Transverse colon (tissue), 4 donors: ENCODE data around the gene IGF2BP1.
A peak's percentile ranks its signal among the peaks of the same experiment; 100 is the strongest.

Experiments
- CTCF ChIP-seq, 5 experiments: fragments of 200-600 bp in 3 of 5; fragments of 450-650 bp in 2 of 5; sonication (generic) in 3 of 5; IDR thresholded peaks; 1 replicate in 2 of 5; 2 replicates in 3 of 5; pipeline ENCODE4 v1.5.1; 2016 to 2017; ENCODE audit warnings: antibody characterized with exemption in 5 of 5, inconsistent platforms in 3 of 5, mild to moderate bottlenecking in 2 of 5, moderate library complexity in 1 of 5
- POLR2A ChIP-seq: fragments of 450-650 bp; IDR thresholded peaks from one replicate; pipeline ENCODE4 v1.6.1; 2016; ENCODE audit warnings: antibody characterized with exemption, mild to moderate bottlenecking, moderate library complexity
- POLR2AphosphoS5 ChIP-seq, 3 donors: sonication (generic); formaldehyde crosslinking; IDR thresholded peaks; one replicate each; pipeline ENCODE4 v1.6.1; 2016; ENCODE audit warnings: antibody characterized with exemption in 3 of 3

DNA sequence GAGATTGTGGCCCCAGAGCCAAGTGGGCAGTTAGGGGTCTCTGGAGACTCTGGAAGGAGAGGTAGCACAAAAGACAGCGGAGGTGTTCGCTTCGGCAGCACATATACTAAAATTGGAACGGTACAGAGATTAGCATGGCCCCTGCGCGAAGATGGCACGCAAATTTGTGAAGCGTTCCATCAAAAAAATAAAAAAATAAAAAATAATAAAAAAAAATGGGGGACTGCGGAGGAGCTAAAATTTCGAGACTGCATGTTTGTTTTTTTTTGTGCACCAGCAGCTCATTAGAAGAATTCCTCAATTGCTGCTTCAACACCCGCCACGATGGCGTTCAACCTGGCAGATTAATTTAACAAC, 39.1 kb downstream of the IGF2BP1 start:
- TF ChIP-seq CTCF (IDR thresholded peaks at IDR 0.05) (peak in 2 of 5 experiments; percentile 8 to 9), POLR2AphosphoS5 (IDR thresholded peaks at IDR 0.05) (no peak), POLR2A (no peak)
